ENCODE results near the gene MGAT5. TPM values are rescaled to one million over a fixed set of nuclear protein-coding genes. Genes with fewer than 3 reads are reported as not detected.

Gene MGAT5
- polyA plus RNA-seq, 4 donors, result 5.6 to 27.4 (median 12.3) TPM

DNA sequence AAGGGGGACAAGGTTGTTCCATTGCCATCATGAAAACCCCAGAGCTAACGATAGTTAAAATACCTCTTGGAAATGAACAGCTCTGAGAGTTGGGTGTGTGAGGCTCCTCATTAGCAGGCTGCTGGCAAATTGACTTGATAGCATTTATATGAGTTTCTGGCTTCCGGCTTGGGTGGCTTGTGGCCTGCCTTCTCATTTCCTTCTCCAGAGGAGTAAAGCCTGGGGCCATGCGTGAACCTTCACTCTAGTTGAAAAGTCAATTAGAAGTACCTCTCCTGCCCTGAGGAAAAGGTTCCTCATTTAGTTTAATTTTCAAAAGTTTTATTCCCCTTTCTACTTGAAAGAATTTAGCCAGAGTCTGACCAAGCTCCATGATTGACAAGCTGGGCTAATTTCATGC lies 67.1 kb downstream of the MGAT5 start:
- 75 to 85% (median 78%) methylated on average over 3 of the region's 3 CpGs for WGBS, 3 donors
- H3K27me3 ChIP-seq (ENCODE audit: control insufficient read depth in 3 of 3, insufficient read depth in 3 of 3, low read length in 3 of 3), result no peaks in the 10 kb centered on the region
- no peak overlapping the region for H3K4me3 ChIP-seq (ENCODE audit: low read depth in 1 of 3, low read length in 3 of 3)
- DNase-seq (peak in 1 of 2 donors; percentile 47), FAIRE-seq (no peak)
- peaks cover 0 to 7% (median 0%) of the 10 kb centered on the region in 3 donors for H3K4me1 ChIP-seq (ENCODE audit: control insufficient read depth in 3 of 3, insufficient read depth in 2 of 3, low read depth in 1 of 3, low read length in 2 of 3)
- H3K9me3 ChIP-seq (ENCODE audit: control insufficient read depth in 2 of 2, insufficient read depth in 1 of 2, low read depth in 1 of 2, low read length in 1 of 2), result no peaks in the 10 kb centered on the region
- H3K27ac ChIP-seq (ENCODE audit: low read depth in 1 of 3, low read length in 2 of 3), result peak overlapping the region in 2 of 3 donors; percentile 39 to 40
- H3K36me3 ChIP-seq (ENCODE audit: control insufficient read depth in 3 of 3, insufficient read depth in 2 of 3, low read depth in 1 of 3, low read length in 3 of 3), result peaks cover 0 to 16% (median 15%) of the 10 kb centered on the region in 3 donors

DNA sequence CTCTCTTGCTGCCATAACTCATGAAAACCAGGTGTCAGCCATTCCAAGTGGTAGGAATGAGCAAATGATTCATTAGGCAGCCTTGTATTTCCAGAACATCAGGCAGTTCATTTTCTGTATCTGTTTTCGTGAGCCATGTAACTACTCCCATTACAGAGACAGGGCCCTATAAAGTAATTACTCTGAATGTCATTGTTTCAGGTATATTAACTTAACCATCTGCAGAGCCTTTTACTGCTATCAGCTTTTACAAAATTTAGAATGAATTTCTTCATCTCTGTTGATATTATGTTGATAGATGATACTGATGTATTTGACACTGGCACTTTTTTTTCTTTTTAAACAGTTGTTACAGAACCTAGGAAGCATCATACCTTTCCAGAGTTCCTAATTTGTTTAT lies 69.9 kb downstream of the MGAT5 start:
- Histone ChIP-seq H3K27me3 (ENCODE audit: control insufficient read depth in 3 of 3, insufficient read depth in 3 of 3, low read length in 3 of 3) (no peaks in the 10 kb centered on the region), H3K4me3 (ENCODE audit: low read depth in 1 of 3, low read length in 3 of 3) (no peak overlapping the region), H3K9me3 (ENCODE audit: control insufficient read depth in 2 of 2, insufficient read depth in 1 of 2, low read depth in 1 of 2, low read length in 1 of 2) (no peaks in the 10 kb centered on the region), H3K27ac (ENCODE audit: low read depth in 1 of 3, low read length in 2 of 3) (peak overlapping the region in 1 of 3 donors; percentile 24), H3K36me3 (ENCODE audit: control insufficient read depth in 3 of 3, insufficient read depth in 2 of 3, low read depth in 1 of 3, low read length in 3 of 3) (peaks cover 0 to 11% (median 4%) of the 10 kb centered on the region in 3 donors), H3K4me1 (ENCODE audit: control insufficient read depth in 3 of 3, insufficient read depth in 2 of 3, low read depth in 1 of 3, low read length in 2 of 3) (peaks cover 0 to 5% (median 0%) of the 10 kb centered on the region in 3 donors)
- 89 to 93% (median 90%) methylated on average over 1 of the region's 1 CpG for WGBS, 3 donors
- FAIRE-seq (no peak), DNase-seq (no peak)

DNA sequence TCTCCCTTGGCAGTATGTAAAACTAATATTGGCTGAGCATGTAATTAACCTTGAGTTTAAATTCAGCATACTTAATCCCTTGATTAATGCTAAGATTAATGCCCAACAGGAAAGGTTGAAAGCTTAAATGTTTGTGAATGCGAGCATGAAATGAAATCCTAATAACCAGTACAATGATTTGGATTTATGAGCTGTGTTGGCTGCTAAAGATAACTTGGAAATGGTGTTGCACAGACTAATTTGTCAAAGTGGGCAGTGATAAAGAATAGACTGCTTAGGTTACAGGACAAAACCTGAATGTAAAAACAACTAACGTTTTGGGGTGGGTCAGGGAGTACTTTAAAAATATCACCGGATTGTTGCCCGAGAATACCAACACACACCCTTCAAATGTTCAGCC lies 70.6 kb downstream of the MGAT5 start:
- DNase-seq (no peak), FAIRE-seq (no peak)
- peaks cover 0 to 10% (median 4%) of the 10 kb centered on the region in 3 donors for H3K36me3 ChIP-seq (ENCODE audit: control insufficient read depth in 3 of 3, insufficient read depth in 2 of 3, low read depth in 1 of 3, low read length in 3 of 3)
- H3K27ac ChIP-seq (ENCODE audit: low read depth in 1 of 3, low read length in 2 of 3), result peak overlapping the region in 1 of 3 donors; percentile 37
- no peak overlapping the region for H3K4me3 ChIP-seq (ENCODE audit: low read depth in 1 of 3, low read length in 3 of 3)
- 57 to 70% (median 59%) methylated on average over 4 of the region's 4 CpGs for WGBS, 3 donors
- H3K9me3 ChIP-seq (ENCODE audit: control insufficient read depth in 2 of 2, insufficient read depth in 1 of 2, low read depth in 1 of 2, low read length in 1 of 2), result no peaks in the 10 kb centered on the region
- H3K4me1 ChIP-seq (ENCODE audit: control insufficient read depth in 3 of 3, insufficient read depth in 2 of 3, low read depth in 1 of 3, low read length in 2 of 3), result peaks cover 0 to 5% (median 0%) of the 10 kb centered on the region in 3 donors
- no peaks in the 10 kb centered on the region for H3K27me3 ChIP-seq (ENCODE audit: control insufficient read depth in 3 of 3, insufficient read depth in 3 of 3, low read length in 3 of 3)

DNA sequence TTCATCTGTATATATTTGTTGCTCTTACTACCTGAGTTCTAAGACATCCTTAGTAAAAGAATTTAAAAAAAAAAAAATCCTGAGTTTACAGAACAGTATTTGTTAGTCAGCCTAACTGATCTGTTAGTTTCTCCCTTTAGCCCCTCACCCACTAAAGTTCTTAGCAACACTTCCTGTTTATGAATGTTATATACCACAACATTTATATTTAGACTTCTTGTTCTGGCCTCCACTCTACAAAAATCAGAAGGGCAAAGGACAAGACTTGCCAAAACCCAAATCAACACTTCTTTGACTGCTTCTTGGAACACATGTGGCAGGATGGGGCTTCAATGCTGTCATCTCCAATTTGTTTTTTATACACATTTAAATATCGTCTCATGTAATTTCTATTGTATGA lies 71.1 kb downstream of the MGAT5 start:
- no peaks in the 10 kb centered on the region for H3K9me3 ChIP-seq (ENCODE audit: control insufficient read depth in 2 of 2, insufficient read depth in 1 of 2, low read depth in 1 of 2, low read length in 1 of 2)
- H3K4me1 ChIP-seq (ENCODE audit: control insufficient read depth in 3 of 3, insufficient read depth in 2 of 3, low read depth in 1 of 3, low read length in 2 of 3), result peaks cover 0 to 5% (median 0%) of the 10 kb centered on the region in 3 donors
- H3K36me3 ChIP-seq (ENCODE audit: control insufficient read depth in 3 of 3, insufficient read depth in 2 of 3, low read depth in 1 of 3, low read length in 3 of 3), result peaks cover 0 to 10% (median 2%) of the 10 kb centered on the region in 3 donors
- peak in 1 of 2 donors; percentile 41 for DNase-seq
- no peaks in the 10 kb centered on the region for H3K27me3 ChIP-seq (ENCODE audit: control insufficient read depth in 3 of 3, insufficient read depth in 3 of 3, low read length in 3 of 3)
- H3K4me3 ChIP-seq (ENCODE audit: low read depth in 1 of 3, low read length in 3 of 3), result no peak overlapping the region
- H3K27ac ChIP-seq (ENCODE audit: low read depth in 1 of 3, low read length in 2 of 3), result no peak overlapping the region
- no peak for FAIRE-seq
- 56 to 92% (median 81%) methylated on average over 1 of the region's 1 CpG for WGBS, 3 donors

DNA sequence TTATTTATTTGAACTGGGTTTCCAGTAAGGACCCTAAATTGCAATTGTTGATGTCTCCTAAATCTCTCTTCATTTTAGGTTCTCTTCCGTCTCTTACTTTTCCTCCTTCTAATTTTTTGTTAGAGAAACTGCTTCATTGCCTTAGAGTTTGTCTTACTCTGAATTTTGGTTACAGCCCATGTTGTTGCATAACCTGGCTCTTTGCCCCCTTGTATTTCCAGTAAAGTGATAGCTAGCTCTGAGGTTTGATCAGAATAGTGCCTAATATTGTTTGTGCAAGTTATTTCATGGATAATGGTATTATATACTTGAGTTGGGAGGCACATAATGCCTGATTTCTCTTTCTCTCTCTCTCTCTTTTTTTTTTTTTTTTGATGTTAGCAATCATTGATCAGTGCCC lies 71.8 kb downstream of the MGAT5 start:
- FAIRE-seq (no peak), DNase-seq (no peak)
- 84 to 97% (median 95%) methylated on average over 1 of the region's 1 CpG for WGBS, 3 donors
- Histone ChIP-seq H3K4me1 (ENCODE audit: control insufficient read depth in 3 of 3, insufficient read depth in 2 of 3, low read depth in 1 of 3, low read length in 2 of 3) (peaks cover 0 to 5% (median 0%) of the 10 kb centered on the region in 3 donors), H3K27ac (ENCODE audit: low read depth in 1 of 3, low read length in 2 of 3) (peak overlapping the region in 1 of 3 donors; percentile 53), H3K4me3 (ENCODE audit: low read depth in 1 of 3, low read length in 3 of 3) (no peak overlapping the region), H3K9me3 (ENCODE audit: control insufficient read depth in 2 of 2, insufficient read depth in 1 of 2, low read depth in 1 of 2, low read length in 1 of 2) (no peaks in the 10 kb centered on the region), H3K27me3 (ENCODE audit: control insufficient read depth in 3 of 3, insufficient read depth in 3 of 3, low read length in 3 of 3) (no peaks in the 10 kb centered on the region), H3K36me3 (ENCODE audit: control insufficient read depth in 3 of 3, insufficient read depth in 2 of 3, low read depth in 1 of 3, low read length in 3 of 3) (peaks cover 0 to 8% (median 0%) of the 10 kb centered on the region in 3 donors)

DNA sequence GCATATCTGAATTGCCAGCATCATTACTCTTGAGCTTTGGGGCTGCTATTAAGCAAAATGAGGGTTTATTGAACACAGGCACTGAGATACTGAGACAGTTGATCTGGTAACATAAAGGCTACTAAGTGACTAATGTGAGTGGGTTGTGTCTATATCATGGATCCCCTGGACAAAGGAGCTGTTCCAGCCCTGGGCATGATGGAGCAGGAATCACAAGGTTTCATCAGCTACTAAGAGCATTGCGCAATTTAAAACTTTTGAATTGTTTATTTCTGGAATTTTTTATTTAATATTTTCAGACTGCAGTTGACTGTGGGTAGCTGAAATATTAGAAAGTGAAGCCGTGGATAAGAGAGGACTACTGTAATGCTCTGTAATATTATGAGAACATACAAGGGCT lies 73.5 kb downstream of the MGAT5 start:
- Histone ChIP-seq H3K9me3 (ENCODE audit: control insufficient read depth in 2 of 2, insufficient read depth in 1 of 2, low read depth in 1 of 2, low read length in 1 of 2) (peaks cover 0 to 3% of the 10 kb centered on the region in 2 donors), H3K27me3 (ENCODE audit: control insufficient read depth in 3 of 3, insufficient read depth in 3 of 3, low read length in 3 of 3) (no peaks in the 10 kb centered on the region), H3K4me1 (ENCODE audit: control insufficient read depth in 3 of 3, insufficient read depth in 2 of 3, low read depth in 1 of 3, low read length in 2 of 3) (peaks cover 0 to 5% (median 0%) of the 10 kb centered on the region in 3 donors), H3K4me3 (ENCODE audit: low read depth in 1 of 3, low read length in 3 of 3) (no peak overlapping the region), H3K36me3 (ENCODE audit: control insufficient read depth in 3 of 3, insufficient read depth in 2 of 3, low read depth in 1 of 3, low read length in 3 of 3) (peaks cover 0 to 5% (median 3%) of the 10 kb centered on the region in 3 donors), H3K27ac (ENCODE audit: low read depth in 1 of 3, low read length in 2 of 3) (no peak overlapping the region)
- WGBS, 3 donors, result 90 to 95% (median 92%) methylated on average over 2 of the region's 2 CpGs
- FAIRE-seq (no peak), DNase-seq (no peak)

DNA sequence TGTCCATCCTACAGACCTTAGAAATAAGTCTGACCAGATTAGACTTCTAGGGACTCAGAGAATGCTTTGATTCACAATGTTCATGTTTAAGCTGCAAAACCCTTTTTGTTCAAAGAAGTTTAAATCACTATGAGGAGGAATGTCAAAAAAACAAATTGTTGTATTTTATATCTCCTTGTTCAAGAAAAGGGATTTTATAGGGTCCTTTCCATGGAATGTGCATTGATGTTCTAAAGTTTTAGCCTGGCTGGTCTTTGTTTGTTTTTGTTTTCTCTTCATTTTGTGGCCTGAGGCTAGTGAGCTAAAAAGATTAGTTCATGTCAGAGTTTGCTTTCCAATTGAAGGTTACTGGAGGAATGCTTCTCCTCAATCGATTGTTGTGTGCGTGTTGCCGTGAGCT lies 77.2 kb downstream of the MGAT5 start:
- DNase-seq, result no peak

DNA sequence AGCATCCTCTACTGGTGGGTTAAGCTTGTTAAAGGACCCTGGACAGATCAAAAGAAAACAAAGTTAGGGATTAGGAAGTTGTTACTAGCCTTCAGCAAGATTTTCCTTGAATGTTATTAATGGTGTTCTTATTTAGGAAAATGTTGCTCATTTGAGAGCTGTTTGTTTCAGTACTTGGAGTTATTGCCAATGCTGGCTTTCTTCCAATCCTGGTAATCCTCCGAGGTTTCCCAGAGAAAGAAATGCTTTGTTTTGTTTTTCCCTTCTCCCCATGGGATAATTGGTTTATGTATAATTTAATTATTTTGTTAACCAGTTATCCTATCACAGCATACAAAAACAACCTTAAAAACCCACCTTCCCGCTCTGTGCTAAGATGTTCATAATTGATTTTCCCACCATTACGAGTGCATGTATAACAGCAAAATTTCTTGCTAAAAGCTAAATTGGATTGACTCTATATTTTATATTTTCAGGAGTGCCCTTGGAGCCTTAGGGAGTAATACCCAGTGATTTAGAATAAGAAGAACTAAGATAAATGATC lies 79.8 kb downstream of the MGAT5 start:
- no peak for FAIRE-seq
- no peak overlapping the region for H3K27ac ChIP-seq (ENCODE audit: low read depth in 1 of 3, low read length in 2 of 3)
- no peaks in the 10 kb centered on the region for H3K27me3 ChIP-seq (ENCODE audit: control insufficient read depth in 3 of 3, insufficient read depth in 3 of 3, low read length in 3 of 3)
- WGBS, 3 donors, result 72 to 91% (median 90%) methylated on average over 3 of the region's 3 CpGs
- DNase-seq, result no peak
- H3K4me1 ChIP-seq (ENCODE audit: control insufficient read depth in 3 of 3, insufficient read depth in 2 of 3, low read depth in 1 of 3, low read length in 2 of 3), result peaks cover 0 to 4% (median 0%) of the 10 kb centered on the region in 3 donors
- peaks cover 2 to 17% (median 6%) of the 10 kb centered on the region in 3 donors for H3K36me3 ChIP-seq (ENCODE audit: control insufficient read depth in 3 of 3, insufficient read depth in 2 of 3, low read depth in 1 of 3, low read length in 3 of 3)
- H3K4me3 ChIP-seq (ENCODE audit: low read depth in 1 of 3, low read length in 3 of 3), result no peak overlapping the region
- H3K9me3 ChIP-seq (ENCODE audit: control insufficient read depth in 2 of 2, insufficient read depth in 1 of 2, low read depth in 1 of 2, low read length in 1 of 2), result peaks cover 0 to 3% of the 10 kb centered on the region in 2 donors

More for the DNA sequence above, 77.2 kb downstream of the MGAT5 start:
- 86 to 97% (median 90%) methylated on average over 3 of the region's 3 CpGs for WGBS, 3 donors
- Histone ChIP-seq H3K27me3 (ENCODE audit: control insufficient read depth in 3 of 3, insufficient read depth in 3 of 3, low read length in 3 of 3) (no peaks in the 10 kb centered on the region), H3K27ac (ENCODE audit: low read depth in 1 of 3, low read length in 2 of 3) (no peak overlapping the region), H3K4me3 (ENCODE audit: low read depth in 1 of 3, low read length in 3 of 3) (no peak overlapping the region), H3K9me3 (ENCODE audit: control insufficient read depth in 2 of 2, insufficient read depth in 1 of 2, low read depth in 1 of 2, low read length in 1 of 2) (peaks cover 0 to 3% of the 10 kb centered on the region in 2 donors), H3K36me3 (ENCODE audit: control insufficient read depth in 3 of 3, insufficient read depth in 2 of 3, low read depth in 1 of 3, low read length in 3 of 3) (peaks cover 0 to 6% (median 3%) of the 10 kb centered on the region in 3 donors), H3K4me1 (ENCODE audit: control insufficient read depth in 3 of 3, insufficient read depth in 2 of 3, low read depth in 1 of 3, low read length in 2 of 3) (peaks cover 0 to 4% (median 0%) of the 10 kb centered on the region in 3 donors)
- FAIRE-seq, result no peak

All from small intestine (tissue), 7 donors.